HCT116 (cell line): ENCODE measurements around the gene UBE2E2. TPM values are rescaled to one million over a fixed set of nuclear protein-coding genes. Genes with fewer than 3 reads are reported as not detected.

Experiments
- ATAC-seq: fragments of 200-7000 bp; cut with Tn5 transposase; 2 replicates; pipeline ENCODE4 v1.9.1; 2020; ENCODE audit warnings: mild to moderate bottlenecking, moderate library complexity
- BruUV-seq: library from RNA; stranded (reverse); fragments of 400-500 nt; replicated peaks from 2 replicates; lab custom pipeline; 2021; lab: Mats Ljungman, UMichigan
- CTCF ChIA-PET: fragments of 300-600 bp; sonication (Branson Sonifier 250); formaldehyde crosslinking; loops from one replicate; lab custom pipeline; 2021; ENCODE audit warnings: antibody characterized with exemption; lab: Charles Lee
- POLR2A ChIA-PET: fragments of 300-600, 350-600 bp; sonication (Branson Sonifier 250); formaldehyde crosslinking; loops from one replicate; lab custom pipeline; 2021; ENCODE audit warnings: antibody characterized with exemption; lab: Charles Lee
- RAD21 ChIA-PET, 2 experiments: fragments of 300-600 bp; sonication (Branson Sonifier 250); formaldehyde crosslinking; loops; one replicate each; lab custom pipeline; 2023; ENCODE audit warnings: low total read pairs in 2 of 2; ENCODE audit not compliant: uncharacterized antibody in 2 of 2, unreplicated experiment in 2 of 2, low non-redundant PET in 1 of 2; lab: Charles Lee
- DNase-seq: peaks from one replicate; pipeline ENCODE4 v3.0.0-alpha.2; 2010; ENCODE audit warnings: low read depth, low spot score
- H2AFZ ChIP-seq: fragments of 200-600 bp; shearing (Covaris generic), sonication (generic); 2 replicates; pipeline ENCODE4 v1.6.1; 2017; ENCODE audit warnings: low read depth, mixed run types, mixed read lengths, antibody characterized with exemption, low read length; ENCODE audit not compliant: poor library complexity, severe bottlenecking
- H3K27ac ChIP-seq: 2 replicates; pipeline ENCODE4 v1.5.1; 2012; ENCODE audit warnings: low read depth, low read length
- H3K27me3 ChIP-seq: fragments of 200-600 bp; sonication (generic); 2 replicates; pipeline ENCODE4 v1.6.1; 2016; ENCODE audit warnings: mixed run types, low read length, mixed read lengths; ENCODE audit not compliant: insufficient read depth
- H3K36me3 ChIP-seq, 2 experiments: fragments of 200-500 bp in 1 of 2; fragments of 200-600 bp in 1 of 2; sonication (Bioruptor generic) in 1 of 2; sonication (generic) in 1 of 2; 2 replicates each; pipeline versions ENCODE4 v1.5.1 to v1.6.1; 2014 to 2016; ENCODE audit warnings: low read length in 2 of 2, inconsistent platforms in 1 of 2, mixed read lengths in 1 of 2, mixed run types in 1 of 2; ENCODE audit not compliant: insufficient read depth in 2 of 2, control insufficient read depth in 1 of 2
- H3K4me1 ChIP-seq, 2 experiments: fragments of 200-600 bp in 1 of 2; sonication (generic) in 1 of 2; 2 replicates each; pipeline versions ENCODE4 v1.5.1 to v1.6.1; 2012 to 2017; ENCODE audit warnings: low read length in 2 of 2, inconsistent platforms in 1 of 2, mild to moderate bottlenecking in 1 of 2, mixed read lengths in 1 of 2, mixed run types in 1 of 2, moderate library complexity in 1 of 2; ENCODE audit not compliant: insufficient read depth in 2 of 2, control insufficient read depth in 1 of 2
- H3K4me2 ChIP-seq: fragments of 200-600 bp; sonication (generic); 2 replicates; pipeline ENCODE4 v1.6.1; 2017; ENCODE audit warnings: mixed run types, low read length, mixed read lengths
- H3K4me3 ChIP-seq, 2 experiments: fragments of 200-600 bp in 1 of 2; sonication (generic) in 1 of 2; replicated peaks in 1 of 2; 2 replicates each; pipeline ENCODE4 v1.5.1; 2011 to 2016; ENCODE audit warnings: low read length in 2 of 2, control low read depth in 1 of 2, low read depth in 1 of 2, mild to moderate bottlenecking in 1 of 2, mixed read lengths in 1 of 2, mixed run types in 1 of 2
- H3K79me2 ChIP-seq: fragments of 200-600 bp; sonication (generic); 2 replicates; pipeline ENCODE4 v1.6.1; 2017; ENCODE audit warnings: mild to moderate bottlenecking, mixed run types, low read length, moderate library complexity, mixed read lengths; ENCODE audit not compliant: insufficient read depth
- H3K9ac ChIP-seq: fragments of 200-600 bp; sonication (generic); 2 replicates; pipeline ENCODE4 v1.6.1; 2016; ENCODE audit warnings: low read length, mixed read lengths
- H3K9me2 ChIP-seq: fragments of 200-600 bp; sonication (generic), shearing (Covaris generic); 2 replicates; pipeline ENCODE4 v1.6.1; 2017; ENCODE audit warnings: mixed run types, mild to moderate bottlenecking, moderate library complexity; ENCODE audit not compliant: insufficient read depth
- H3K9me3 ChIP-seq, 2 experiments: fragments of 200-500 bp in 1 of 2; fragments of 200-600 bp in 1 of 2; sonication (Bioruptor generic) in 1 of 2; sonication (generic) in 1 of 2; 2 replicates each; pipeline ENCODE4 v1.6.1; 2014 to 2017; ENCODE audit warnings: low read length in 2 of 2, mixed read lengths in 2 of 2, inconsistent platforms in 1 of 2, low read depth in 1 of 2, mild to moderate bottlenecking in 1 of 2, mixed run types in 1 of 2, moderate library complexity in 1 of 2; ENCODE audit not compliant: control insufficient read depth in 1 of 2, insufficient read depth in 1 of 2
- H4K20me1 ChIP-seq: fragments of 200-600 bp; sonication (generic), shearing (Covaris generic); 2 replicates; pipeline ENCODE4 v1.6.1; 2017; ENCODE audit warnings: mixed run types, mild to moderate bottlenecking, moderate library complexity; ENCODE audit not compliant: insufficient read depth
- CBX3 ChIP-seq: IDR thresholded peaks from 2 replicates; pipeline ENCODE4 v1.6.1; 2012; ENCODE audit warnings: low read depth
- CEBPB ChIP-seq: IDR thresholded peaks from 2 replicates; pipeline ENCODE4 v1.6.1; 2012; ENCODE audit warnings: low read depth
- EGR1 ChIP-seq: IDR thresholded peaks from 2 replicates; pipeline ENCODE4 v1.6.1; 2012; ENCODE audit warnings: low read depth
- ELF1 ChIP-seq: IDR thresholded peaks from 2 replicates; pipeline ENCODE4 v1.6.1; 2012; ENCODE audit warnings: low read depth, borderline replicate concordance
- EZH2 ChIP-seq: fragments of 200-600 bp; sonication (generic); IDR thresholded peaks from 2 replicates; pipeline ENCODE4 v1.6.1; 2017; ENCODE audit warnings: antibody characterized with exemption, mixed run types
- FOSL1 ChIP-seq: IDR thresholded peaks from 2 replicates; pipeline ENCODE4 v1.6.1; 2012; ENCODE audit warnings: low read depth
- JUND ChIP-seq: IDR thresholded peaks from 2 replicates; pipeline ENCODE4 v1.6.1; 2012
- POLR2A ChIP-seq: IDR thresholded peaks from 2 replicates; pipeline ENCODE4 v1.7.0; 2011; ENCODE audit warnings: borderline replicate concordance; ENCODE audit not compliant: insufficient read depth, insufficient read length; ENCODE audit errors: extremely low read depth
- POLR2AphosphoS5 ChIP-seq: IDR thresholded peaks from 2 replicates; pipeline ENCODE4 v1.6.1; 2011; ENCODE audit warnings: mild to moderate bottlenecking, low read depth, low read length, moderate library complexity
- SP1 ChIP-seq: IDR thresholded peaks from 2 replicates; pipeline ENCODE4 v1.6.1; 2012; ENCODE audit warnings: low read depth
- TCF7L2 ChIP-seq: IDR thresholded peaks from 2 replicates; pipeline ENCODE4 v1.7.0; 2011; ENCODE audit warnings: borderline replicate concordance, inconsistent platforms; ENCODE audit not compliant: insufficient read depth, insufficient read length; ENCODE audit errors: extremely low read depth
- ZFX ChIP-seq: fragments of 450-650 bp; IDR thresholded peaks from 2 replicates; pipeline ENCODE4 v1.6.1; 2017
- ZNF274 ChIP-seq: fragments of 200-500 bp; sonication (Bioruptor generic); IDR thresholded peaks from 2 replicates; pipeline ENCODE4 v1.6.1; 2014; ENCODE audit warnings: mild to moderate bottlenecking, low read depth, low read length, inconsistent platforms
- intact Hi-C: fragments of 100-400 bp; cut with micrococcal nuclease; formaldehyde crosslinking; loops from 2 replicates; pipeline ENCODE4 v1.10.0; 2022
- total RNA-seq: library from RNA; stranded (reverse); gene quantifications from one replicate; pipeline ENCODE4 v1.2.1, GENCODE V29; 2021; ENCODE audit not compliant: unreplicated experiment
- TF ChIP-seq, protein P1 (sequence below), 3 experiments: fragments of 200-600 bp in 1 of 3; sonication (generic) in 1 of 3; IDR thresholded peaks in 2 of 3; conservative IDR thresholded peaks in 1 of 3; 2 replicates each; pipeline ENCODE4 v1.5.1; 2012 to 2017; ENCODE audit warnings: low read depth in 2 of 3, low read length in 2 of 3, antibody characterized with exemption in 1 of 3, borderline replicate concordance in 1 of 3, control low read depth in 1 of 3, mild to moderate bottlenecking in 1 of 3, mixed read lengths in 1 of 3, mixed run types in 1 of 3, moderate library complexity in 1 of 3; ENCODE audit not compliant: insufficient read depth in 1 of 3
- TF ChIP-seq, protein P2 (sequence below): IDR thresholded peaks from 2 replicates; pipeline ENCODE4 v1.6.1; 2012
- TF ChIP-seq, protein P3 (sequence below): IDR thresholded peaks from 2 replicates; pipeline ENCODE4 v1.6.1; 2012; ENCODE audit warnings: low read depth

The UBE2E2 gene
- total RNA-seq, 1 experiment from 2014 or later: 21.4 TPM

DNA sequence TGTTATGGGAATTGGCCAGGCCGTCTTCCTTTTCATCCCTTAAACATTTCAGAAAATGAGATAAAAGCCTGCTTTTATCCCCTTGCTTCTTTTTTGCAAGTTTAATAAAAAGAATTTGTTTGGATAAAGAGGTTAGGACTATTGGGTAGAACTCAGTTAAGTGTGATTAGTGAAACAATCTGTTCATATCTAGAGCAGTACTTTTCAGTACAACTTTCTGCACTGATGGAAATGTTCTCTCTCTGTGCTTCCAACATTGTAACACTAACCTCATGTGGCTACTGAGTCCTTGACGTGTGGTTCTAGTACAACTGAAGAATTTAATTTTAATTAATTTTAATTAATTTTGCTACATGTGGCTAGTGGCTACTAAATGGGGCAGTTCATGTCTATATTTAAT lies 246.9 kb downstream of the UBE2E2 start (continued):
- TF ChIP-seq, protein P1, sequence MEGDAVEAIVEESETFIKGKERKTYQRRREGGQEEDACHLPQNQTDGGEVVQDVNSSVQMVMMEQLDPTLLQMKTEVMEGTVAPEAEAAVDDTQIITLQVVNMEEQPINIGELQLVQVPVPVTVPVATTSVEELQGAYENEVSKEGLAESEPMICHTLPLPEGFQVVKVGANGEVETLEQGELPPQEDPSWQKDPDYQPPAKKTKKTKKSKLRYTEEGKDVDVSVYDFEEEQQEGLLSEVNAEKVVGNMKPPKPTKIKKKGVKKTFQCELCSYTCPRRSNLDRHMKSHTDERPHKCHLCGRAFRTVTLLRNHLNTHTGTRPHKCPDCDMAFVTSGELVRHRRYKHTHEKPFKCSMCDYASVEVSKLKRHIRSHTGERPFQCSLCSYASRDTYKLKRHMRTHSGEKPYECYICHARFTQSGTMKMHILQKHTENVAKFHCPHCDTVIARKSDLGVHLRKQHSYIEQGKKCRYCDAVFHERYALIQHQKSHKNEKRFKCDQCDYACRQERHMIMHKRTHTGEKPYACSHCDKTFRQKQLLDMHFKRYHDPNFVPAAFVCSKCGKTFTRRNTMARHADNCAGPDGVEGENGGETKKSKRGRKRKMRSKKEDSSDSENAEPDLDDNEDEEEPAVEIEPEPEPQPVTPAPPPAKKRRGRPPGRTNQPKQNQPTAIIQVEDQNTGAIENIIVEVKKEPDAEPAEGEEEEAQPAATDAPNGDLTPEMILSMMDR (IDR thresholded peaks at IDR 0.05 in 2 of 3, conservative IDR thresholded peaks at IDR 0.05 in 1 of 3; ENCODE audit: borderline replicate concordance in 1 of 3, insufficient read depth in 1 of 3, low read depth in 2 of 3, low read length in 2 of 3): no peak
- TF ChIP-seq ELF1: no peak
- no peak for TF ChIP-seq ZFX
- no peak for TF ChIP-seq CEBPB
- no peak for TF ChIP-seq EGR1
- no peak for TF ChIP-seq SP1
- no peak for TF ChIP-seq FOSL1
- no peak for TF ChIP-seq JUND

DNA sequence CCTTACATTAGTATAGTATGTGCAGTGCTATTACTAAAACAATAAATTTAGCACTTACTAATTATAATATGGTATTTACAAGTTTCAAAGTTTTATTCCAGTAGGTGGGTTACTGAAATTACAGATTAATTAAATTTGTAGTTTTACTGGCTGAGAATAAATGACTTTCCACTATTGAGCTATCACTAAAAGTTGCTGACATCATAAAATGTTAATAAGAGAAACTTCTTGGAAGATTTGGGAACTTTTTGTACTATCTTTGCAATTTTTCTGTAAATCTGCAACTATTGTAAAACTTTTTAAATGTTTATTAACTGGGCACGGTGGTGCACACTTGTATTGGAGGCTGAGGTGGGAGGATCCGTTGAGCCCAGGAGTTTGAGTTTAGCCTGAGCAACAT lies 247.7 kb downstream of the UBE2E2 start:
- H3K4me2 ChIP-seq: no peak overlapping the region
- intact Hi-C loops: no loop called here
- H3K9ac ChIP-seq: no peak overlapping the region
- no peaks in the 10 kb centered on the region for H3K9me3 ChIP-seq
- no peaks in the 10 kb centered on the region for H3K9me2 ChIP-seq
- ATAC-seq: no peak
- no TSS peak for BruUV-seq
- no peak overlapping the region for H3K27ac ChIP-seq
- DNase-seq: no peak
- no peaks in the 10 kb centered on the region; the same call in 1 of the 2 replicates for H3K27me3 ChIP-seq
- H3K4me1 ChIP-seq: no peaks in the 10 kb centered on the region
- RAD21 ChIA-PET: no interaction called here
- no peak overlapping the region for H3K4me3 ChIP-seq
- no peaks in the 10 kb centered on the region for H3K79me2 ChIP-seq
- no peaks in the 10 kb centered on the region for H3K36me3 ChIP-seq
- POLR2A ChIA-PET: no interaction called here
- H4K20me1 ChIP-seq: no peaks in the 10 kb centered on the region
- CTCF ChIA-PET: no interaction called here
- no peak overlapping the region for H2AFZ ChIP-seq
- TF ChIP-seq, protein P2, sequence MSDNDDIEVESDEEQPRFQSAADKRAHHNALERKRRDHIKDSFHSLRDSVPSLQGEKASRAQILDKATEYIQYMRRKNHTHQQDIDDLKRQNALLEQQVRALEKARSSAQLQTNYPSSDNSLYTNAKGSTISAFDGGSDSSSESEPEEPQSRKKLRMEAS: no peak
- no peak for TF ChIP-seq CBX3
- no peak for TF ChIP-seq EGR1
- TF ChIP-seq EZH2: no peak
- no peak for TF ChIP-seq POLR2AphosphoS5
- TF ChIP-seq, protein P1 (IDR thresholded peaks at IDR 0.05 in 2 of 3, conservative IDR thresholded peaks at IDR 0.05 in 1 of 3; ENCODE audit: borderline replicate concordance in 1 of 3, insufficient read depth in 1 of 3, low read depth in 2 of 3, low read length in 2 of 3): no peak
- TF ChIP-seq POLR2A: no peak
- TF ChIP-seq ZFX: no peak
- TF ChIP-seq SP1: no peak
- TF ChIP-seq FOSL1: no peak
- no peak for TF ChIP-seq ZNF274
- TF ChIP-seq, protein P3, sequence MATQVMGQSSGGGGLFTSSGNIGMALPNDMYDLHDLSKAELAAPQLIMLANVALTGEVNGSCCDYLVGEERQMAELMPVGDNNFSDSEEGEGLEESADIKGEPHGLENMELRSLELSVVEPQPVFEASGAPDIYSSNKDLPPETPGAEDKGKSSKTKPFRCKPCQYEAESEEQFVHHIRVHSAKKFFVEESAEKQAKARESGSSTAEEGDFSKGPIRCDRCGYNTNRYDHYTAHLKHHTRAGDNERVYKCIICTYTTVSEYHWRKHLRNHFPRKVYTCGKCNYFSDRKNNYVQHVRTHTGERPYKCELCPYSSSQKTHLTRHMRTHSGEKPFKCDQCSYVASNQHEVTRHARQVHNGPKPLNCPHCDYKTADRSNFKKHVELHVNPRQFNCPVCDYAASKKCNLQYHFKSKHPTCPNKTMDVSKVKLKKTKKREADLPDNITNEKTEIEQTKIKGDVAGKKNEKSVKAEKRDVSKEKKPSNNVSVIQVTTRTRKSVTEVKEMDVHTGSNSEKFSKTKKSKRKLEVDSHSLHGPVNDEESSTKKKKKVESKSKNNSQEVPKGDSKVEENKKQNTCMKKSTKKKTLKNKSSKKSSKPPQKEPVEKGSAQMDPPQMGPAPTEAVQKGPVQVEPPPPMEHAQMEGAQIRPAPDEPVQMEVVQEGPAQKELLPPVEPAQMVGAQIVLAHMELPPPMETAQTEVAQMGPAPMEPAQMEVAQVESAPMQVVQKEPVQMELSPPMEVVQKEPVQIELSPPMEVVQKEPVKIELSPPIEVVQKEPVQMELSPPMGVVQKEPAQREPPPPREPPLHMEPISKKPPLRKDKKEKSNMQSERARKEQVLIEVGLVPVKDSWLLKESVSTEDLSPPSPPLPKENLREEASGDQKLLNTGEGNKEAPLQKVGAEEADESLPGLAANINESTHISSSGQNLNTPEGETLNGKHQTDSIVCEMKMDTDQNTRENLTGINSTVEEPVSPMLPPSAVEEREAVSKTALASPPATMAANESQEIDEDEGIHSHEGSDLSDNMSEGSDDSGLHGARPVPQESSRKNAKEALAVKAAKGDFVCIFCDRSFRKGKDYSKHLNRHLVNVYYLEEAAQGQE: no peak
- TF ChIP-seq TCF7L2: no peak
